Stimulated activated CD8-positive, alpha-beta memory T cell treated with anti-CD3 and anti-CD28 coated beads, Interleukin-2, amount 100 ng/mL, for 48 hours (primary cell): ENCODE data around the gene LMAN1.

ENCODE experiments used
- DNase-seq, 2 donors: peaks; one replicate each; pipeline ENCODE4 v3.0.0-alpha.2; 2020; ENCODE audit warnings: low read depth in 2 of 2

Gene LMAN1

GRCh38 chr18:59305295-59305694, 53.8 kb downstream of the LMAN1 start:
- no peak for DNase-seq

DNA sequence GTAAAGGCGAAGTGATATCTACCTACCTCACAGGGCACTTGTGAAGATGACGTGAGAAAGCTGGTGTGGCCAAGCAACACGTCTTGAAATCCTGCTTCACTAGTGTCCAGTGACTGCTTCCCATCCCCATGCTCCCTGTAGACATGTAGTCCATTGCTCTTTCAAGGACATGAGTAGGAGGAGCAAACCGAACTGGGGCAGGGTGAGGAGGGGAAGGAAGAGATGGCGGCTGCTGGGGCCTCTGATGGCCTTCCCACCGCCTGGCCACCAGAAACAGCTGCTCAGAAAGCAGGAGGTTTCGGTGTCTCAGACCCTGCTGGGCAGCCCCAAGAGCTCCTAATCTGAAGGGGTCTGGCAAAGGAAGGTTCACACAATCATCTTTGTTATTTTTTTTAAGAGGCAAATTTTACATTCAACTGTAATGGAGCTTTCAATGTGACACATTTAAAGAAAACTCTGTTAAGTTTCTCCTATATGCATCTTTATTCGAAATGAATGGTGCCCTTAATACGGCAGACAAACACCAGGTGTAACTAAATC, 55.3 kb downstream of the LMAN1 start:
- no peak for DNase-seq

DNA sequence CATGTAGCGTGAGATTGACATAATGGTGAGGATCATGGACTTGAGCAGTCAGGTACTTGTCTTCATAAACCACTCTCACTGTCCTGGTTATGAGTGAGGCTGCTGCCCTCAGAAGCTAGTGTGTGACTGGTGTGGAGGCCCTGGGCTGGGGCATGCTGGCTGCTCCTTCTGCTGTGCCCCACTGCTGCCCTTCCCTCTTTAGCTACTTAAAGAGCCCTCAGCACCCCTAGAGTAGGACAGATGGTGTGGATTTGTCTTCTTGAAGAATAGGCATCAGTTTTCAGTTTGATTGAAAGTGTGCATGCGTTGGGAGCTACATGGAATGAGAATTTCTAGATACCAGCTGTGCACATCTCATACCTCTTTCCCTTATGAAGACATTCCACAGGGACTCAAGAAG, 56.1 kb downstream of the LMAN1 start:
- DNase-seq: no peak

DNA sequence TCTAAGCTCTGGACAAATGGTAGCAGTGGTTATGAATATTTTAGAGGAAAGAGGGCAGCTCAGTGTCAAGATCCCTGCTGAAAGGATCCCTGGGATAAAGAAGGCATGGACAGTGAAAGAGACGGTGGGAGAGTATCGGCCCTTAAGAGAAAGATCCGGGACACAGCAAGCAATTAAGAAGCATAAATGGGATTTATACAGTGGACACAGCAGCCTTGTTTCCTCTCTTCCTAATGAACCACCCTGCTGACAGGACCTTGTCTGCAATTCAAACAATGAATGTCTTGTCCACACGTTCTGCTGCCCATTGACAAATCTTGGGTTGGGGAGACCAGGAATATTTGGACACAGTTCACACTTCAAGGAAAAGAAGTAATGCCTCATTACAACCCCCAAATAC, 57.1 kb downstream of the LMAN1 start:
- DNase-seq: no peak

GRCh38 chr18:59300676-59301285, 58.3 kb downstream of the LMAN1 start:
- no peak for DNase-seq

- no peak for DNase-seq
These were observed 60.2 kb downstream of the LMAN1 start for GRCh38 chr18:59298871-59299270.

- no peak for DNase-seq
These were observed 65.7 kb downstream of the LMAN1 start for GRCh38 chr18:59293317-59293716.

DNA sequence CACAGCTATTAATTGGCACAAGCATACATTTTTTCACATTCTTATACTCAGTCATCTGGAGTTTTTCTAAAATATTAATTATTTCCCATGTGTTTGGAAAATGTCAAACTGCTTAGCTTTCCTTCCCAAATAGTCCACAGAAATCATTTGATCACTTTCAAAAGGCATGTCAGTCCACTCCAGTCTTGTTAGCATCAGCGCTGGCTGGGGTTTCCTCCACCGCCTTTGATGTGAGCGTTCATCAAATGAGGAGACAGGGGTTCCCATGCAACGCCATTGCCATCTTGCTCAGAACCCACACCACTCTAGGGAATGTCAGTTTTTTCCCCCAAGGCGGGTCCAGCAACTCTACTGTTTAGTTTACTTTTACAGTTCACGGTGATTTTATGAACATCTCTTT, 72.7 kb downstream of the LMAN1 start:
- no peak for DNase-seq

DNA sequence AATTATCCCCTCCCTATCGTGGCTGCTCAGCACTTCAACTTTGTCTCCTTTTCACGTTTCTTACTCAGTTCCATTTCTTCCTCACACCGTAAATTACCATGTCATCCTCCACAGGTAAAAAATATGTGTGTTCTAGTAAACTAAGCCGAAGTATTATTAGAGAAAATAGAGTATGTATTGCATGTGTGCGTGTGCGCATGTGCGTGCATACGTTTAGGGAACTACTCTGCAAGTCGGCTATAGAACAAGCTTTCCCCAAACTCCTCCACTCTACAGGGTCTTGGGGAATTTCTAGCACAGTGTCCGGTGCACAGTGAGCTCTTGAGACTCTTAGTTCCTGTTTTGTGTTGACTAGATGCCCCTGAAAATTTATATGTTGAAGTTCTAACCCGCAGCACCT, 76.7 kb downstream of the LMAN1 start:
- no peak for DNase-seq

- DNase-seq: no peak
These were observed 79.3 kb downstream of the LMAN1 start for GRCh38 chr18:59279722-59280121.

DNA sequence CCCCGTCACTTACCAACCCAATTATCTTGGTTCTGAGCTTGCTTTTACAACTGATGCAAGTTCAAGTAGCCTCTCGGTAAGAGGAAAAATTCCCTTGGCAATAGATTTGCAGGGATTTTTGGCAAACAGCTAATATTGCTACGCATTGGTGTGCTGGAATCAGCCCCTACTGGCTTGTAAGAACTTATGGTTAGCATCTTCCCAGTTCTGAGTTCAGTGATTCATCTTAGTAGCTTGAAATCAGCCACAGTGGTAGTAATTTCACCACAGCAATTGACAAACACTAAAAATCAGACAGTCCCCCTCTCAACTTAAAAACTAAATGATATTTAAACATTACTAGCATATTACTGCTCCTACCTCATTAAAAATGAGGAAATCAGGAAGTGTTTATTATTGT, 79.9 kb downstream of the LMAN1 start:
- no peak for DNase-seq

DNA sequence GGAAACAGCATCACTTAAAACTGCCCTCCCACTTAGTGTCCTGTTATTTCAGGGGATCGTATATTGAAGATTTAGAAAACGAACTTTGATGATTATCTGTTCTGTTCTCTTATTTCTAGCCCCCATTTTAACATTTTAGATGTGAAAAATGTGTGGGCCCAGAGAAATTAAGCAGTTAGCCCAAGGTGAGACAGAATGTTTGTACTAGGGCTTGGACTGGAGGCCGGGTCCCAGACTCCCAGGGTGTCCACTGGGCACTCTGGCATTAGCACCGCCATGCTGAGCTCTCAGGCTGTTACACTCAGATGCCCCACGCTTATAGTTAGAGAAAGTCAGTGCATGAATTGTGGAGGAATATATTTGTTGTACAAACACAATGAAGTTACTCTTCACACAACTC, 80.3 kb downstream of the LMAN1 start:
- no peak for DNase-seq
